MM.1S (cell line): ENCODE measurements around the gene GATAD2B.

Source experiments
- CTCF ChIP-seq: fragments of 300-600 bp; sonication (generic); IDR thresholded peaks from 2 replicates; pipeline ENCODE4 v1.5.1; 2016; ENCODE audit warnings: antibody characterized with exemption, low read length, mixed read lengths
- EZH2 ChIP-seq: fragments of 300-600 bp; sonication (generic); optimal IDR thresholded peaks from 2 replicates; pipeline ENCODE3; 2017; ENCODE audit warnings: low read depth, mild to moderate bottlenecking, antibody characterized with exemption, low read length, mixed read lengths
- EZH2phosphoT487 ChIP-seq: fragments of 300-600 bp; sonication (generic); IDR thresholded peaks from 2 replicates; pipeline ENCODE4 v1.6.1; 2018; ENCODE audit warnings: antibody characterized with exemption, low read length

GRCh38 chr1:153944005-153944826, 21.4 kb upstream of the GATAD2B start:
- TF ChIP-seq CTCF: no peak
- TF ChIP-seq EZH2: no peak
- no peak for TF ChIP-seq EZH2phosphoT487
